Colonic mucosa (tissue), 4 donors: ENCODE measurements around the gene ZNF652. TPM values are rescaled to one million over a fixed set of nuclear protein-coding genes. Genes with fewer than 3 reads are reported as not detected.

Experiments
- DNase-seq: peaks from one replicate; pipeline ENCODE4 v3.0.0-alpha.2; 2020
- H3K27ac ChIP-seq: fragments of 200-600 bp; one replicate; pipeline ENCODE4 v1.8.0; 2021
- H3K27me3 ChIP-seq: fragments of 200-600 bp; one replicate; pipeline ENCODE4 v1.8.0; 2021
- H3K36me3 ChIP-seq: fragments of 200-600 bp; one replicate; pipeline ENCODE4 v1.8.0; 2021
- H3K4me1 ChIP-seq: fragments of 200-600 bp; one replicate; pipeline ENCODE4 v1.8.0; 2021; ENCODE audit warnings: mild to moderate bottlenecking
- H3K4me3 ChIP-seq: fragments of 200-600 bp; one replicate; pipeline ENCODE4 v1.8.0; 2021
- H3K9ac ChIP-seq, 2 donors: one replicate each; pipeline ENCODE4 v1.7.0; 2013; ENCODE audit warnings: control low read depth in 2 of 2, low read depth in 2 of 2, low read length in 2 of 2
- H3K9me3 ChIP-seq: fragments of 200-600 bp; one replicate; pipeline ENCODE4 v1.8.0; 2021
- intact Hi-C: fragments of 100-400 bp; cut with DNase I; formaldehyde crosslinking; loops from one replicate; pipeline ENCODE4 v1.14.1; 2022
- total RNA-seq, 2 donors: library from RNA; stranded (reverse); fragmentation: NEBNext Ultra II Directional in 1 of 2; extraction: Animal tissue kit (Norgen Biotek cat#: 25700) in 1 of 2; gene quantifications; one replicate each; pipeline ENCODE4 v1.2.1, GENCODE V29; 2021
- TF ChIP-seq, protein P1 (sequence below): fragments of 200-600 bp; IDR thresholded peaks from one replicate; pipeline ENCODE4 v1.8.0; 2022; ENCODE audit warnings: antibody characterized with exemption, mild to moderate bottlenecking
- donor health status: healthy.
- donor health status: DM: no; HTN: no; CAD: no.
- donor health status: DM: no; HTN: no; CAD: no.

Gene ZNF652
- total RNA-seq, 2 donors from 2014 or later: 38.1 to 62.5 TPM

DNA sequence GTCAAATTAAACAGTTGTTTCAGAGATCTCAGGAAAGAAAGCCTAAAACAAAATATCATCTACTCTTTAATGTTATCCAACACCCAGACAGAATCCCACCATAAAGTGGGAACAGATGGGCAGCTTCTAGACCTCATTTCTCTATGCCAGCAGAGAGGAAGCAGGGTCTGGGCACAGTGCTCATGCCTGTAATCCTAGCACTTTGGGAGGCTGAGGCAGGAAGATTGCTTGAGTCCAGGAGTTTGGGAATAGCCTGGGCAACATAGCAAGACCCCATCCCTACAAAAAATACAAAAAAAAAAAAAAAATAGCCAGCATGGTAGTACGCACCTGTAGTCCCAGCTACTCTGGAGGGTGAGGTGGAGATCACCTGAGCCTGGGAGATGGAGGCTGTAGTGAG lies 13.5 kb upstream of the ZNF652 start:
- Histone ChIP-seq H3K27me3 (no peaks in the 10 kb centered on the region), H3K36me3 (no peaks in the 10 kb centered on the region), H3K4me3 (no peak overlapping the region), H3K9ac (no peak overlapping the region), H3K27ac (no peak overlapping the region), H3K4me1 (no peaks in the 10 kb centered on the region), H3K9me3 (no peaks in the 10 kb centered on the region)
- TF ChIP-seq, protein P1, sequence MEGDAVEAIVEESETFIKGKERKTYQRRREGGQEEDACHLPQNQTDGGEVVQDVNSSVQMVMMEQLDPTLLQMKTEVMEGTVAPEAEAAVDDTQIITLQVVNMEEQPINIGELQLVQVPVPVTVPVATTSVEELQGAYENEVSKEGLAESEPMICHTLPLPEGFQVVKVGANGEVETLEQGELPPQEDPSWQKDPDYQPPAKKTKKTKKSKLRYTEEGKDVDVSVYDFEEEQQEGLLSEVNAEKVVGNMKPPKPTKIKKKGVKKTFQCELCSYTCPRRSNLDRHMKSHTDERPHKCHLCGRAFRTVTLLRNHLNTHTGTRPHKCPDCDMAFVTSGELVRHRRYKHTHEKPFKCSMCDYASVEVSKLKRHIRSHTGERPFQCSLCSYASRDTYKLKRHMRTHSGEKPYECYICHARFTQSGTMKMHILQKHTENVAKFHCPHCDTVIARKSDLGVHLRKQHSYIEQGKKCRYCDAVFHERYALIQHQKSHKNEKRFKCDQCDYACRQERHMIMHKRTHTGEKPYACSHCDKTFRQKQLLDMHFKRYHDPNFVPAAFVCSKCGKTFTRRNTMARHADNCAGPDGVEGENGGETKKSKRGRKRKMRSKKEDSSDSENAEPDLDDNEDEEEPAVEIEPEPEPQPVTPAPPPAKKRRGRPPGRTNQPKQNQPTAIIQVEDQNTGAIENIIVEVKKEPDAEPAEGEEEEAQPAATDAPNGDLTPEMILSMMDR: no peak
- DNase-seq: no peak
- intact Hi-C loops: no loop called here

DNA sequence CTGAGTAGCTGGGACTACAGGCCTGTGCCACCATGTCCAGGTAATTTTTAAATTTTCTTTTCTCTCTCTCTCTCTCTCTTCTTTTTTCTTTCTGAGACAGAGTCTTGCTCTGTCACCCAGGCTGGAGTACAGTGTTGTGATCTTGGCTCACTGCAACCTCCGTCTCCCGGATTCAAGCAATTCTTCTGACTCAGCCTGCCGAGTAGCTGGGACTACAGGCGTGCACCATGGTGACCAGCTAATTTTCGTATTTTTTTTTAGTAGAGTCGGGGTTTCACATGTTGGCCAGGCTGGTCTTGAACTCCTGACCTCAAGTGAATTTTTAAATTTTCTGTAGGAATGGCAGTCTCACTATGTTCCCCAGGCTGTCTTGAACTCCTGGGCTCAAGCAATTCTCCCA lies 11.1 kb upstream of the ZNF652 start:
- Histone ChIP-seq H3K36me3 (no peaks in the 10 kb centered on the region), H3K9me3 (no peaks in the 10 kb centered on the region), H3K27ac (no peak overlapping the region), H3K27me3 (no peaks in the 10 kb centered on the region), H3K9ac (no peak overlapping the region), H3K4me3 (no peak overlapping the region), H3K4me1 (no peaks in the 10 kb centered on the region)
- intact Hi-C loops: no loop called here
- no peak for DNase-seq
- TF ChIP-seq, protein P1: no peak

- no peaks in the 10 kb centered on the region for H3K27me3 ChIP-seq
- H3K27ac ChIP-seq: no peak overlapping the region
- no peaks in the 10 kb centered on the region for H3K36me3 ChIP-seq
- no peak overlapping the region for H3K4me3 ChIP-seq
- intact Hi-C loops: no loop called here
- DNase-seq: no peak
- H3K9ac ChIP-seq: no peak overlapping the region
- no peaks in the 10 kb centered on the region for H3K4me1 ChIP-seq
- H3K9me3 ChIP-seq: no peaks in the 10 kb centered on the region
- TF ChIP-seq, protein P1: no peak
Measured at GRCh38 chr17:49372425-49372824, 10.4 kb upstream of the ZNF652 start.

DNA sequence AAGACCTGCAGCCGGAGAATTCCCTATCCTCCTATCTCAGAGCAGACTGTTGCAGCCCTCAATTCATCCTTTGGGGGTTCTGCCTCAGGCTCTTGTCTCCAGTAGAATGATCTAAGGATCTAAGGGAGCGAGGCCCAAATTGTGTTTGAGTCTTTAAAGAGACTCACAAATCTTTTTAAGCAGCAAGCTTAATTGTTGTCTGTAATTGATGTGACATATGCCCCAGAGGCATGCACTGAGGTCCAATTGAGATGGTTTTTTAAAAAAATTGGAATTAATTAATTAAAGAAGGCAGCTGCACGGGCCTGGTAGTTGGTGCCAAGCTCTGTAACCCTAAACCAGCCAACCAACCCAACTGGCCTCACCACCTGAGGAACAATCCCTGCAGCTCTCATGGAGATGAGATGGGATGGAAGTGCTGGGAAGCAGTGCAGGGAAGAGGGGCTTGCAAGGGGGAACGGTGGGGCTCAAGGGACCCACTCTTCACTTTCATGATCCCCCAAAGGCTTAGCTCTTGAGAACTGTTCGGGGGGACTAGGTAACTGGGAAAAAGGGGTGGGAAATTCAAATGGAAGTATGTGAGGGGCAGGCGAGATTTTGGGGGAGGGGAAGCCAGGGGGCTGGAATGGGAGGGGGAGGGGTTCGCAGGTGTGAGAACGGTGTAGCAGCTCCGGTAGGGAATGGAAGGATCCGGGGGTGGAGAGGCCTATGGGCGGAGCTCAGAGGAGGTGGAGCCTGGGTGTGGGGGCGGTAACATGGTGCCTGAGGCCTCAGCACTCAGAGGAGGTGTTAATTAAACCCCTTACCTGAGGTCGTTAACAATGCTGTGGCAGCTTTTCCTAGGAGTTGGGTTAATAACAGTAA lies 9.2 kb upstream of the ZNF652 start:
- H3K27ac ChIP-seq: no peak overlapping the region
- intact Hi-C loops: no loop called here
- no peaks in the 10 kb centered on the region for H3K9me3 ChIP-seq
- no peaks in the 10 kb centered on the region for H3K4me1 ChIP-seq
- H3K36me3 ChIP-seq: no peaks in the 10 kb centered on the region
- H3K9ac ChIP-seq: no peak overlapping the region
- TF ChIP-seq, protein P1: no peak
- no peak overlapping the region for H3K4me3 ChIP-seq
- H3K27me3 ChIP-seq: no peaks in the 10 kb centered on the region
- no peak for DNase-seq

DNA sequence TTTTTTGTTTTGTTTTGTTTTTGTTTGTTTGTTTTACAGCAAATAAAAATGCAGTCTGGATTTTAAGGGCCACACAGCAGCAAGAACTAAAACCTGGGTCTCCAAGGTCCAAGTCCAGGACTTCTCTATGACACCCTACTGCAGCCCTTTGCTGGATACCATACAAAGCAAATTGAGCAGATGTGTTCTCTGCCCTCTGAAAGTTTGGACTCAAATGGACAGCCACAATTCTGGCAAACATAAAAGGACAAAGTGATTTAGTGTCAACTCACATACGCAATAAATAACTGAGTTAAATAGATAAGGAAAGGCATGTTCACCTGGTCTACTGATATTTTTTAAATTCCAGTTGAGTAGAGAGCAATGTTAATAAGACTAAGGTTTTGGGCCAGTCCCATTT lies 7.7 kb upstream of the ZNF652 start:
- no peaks in the 10 kb centered on the region for H3K36me3 ChIP-seq
- H3K9ac ChIP-seq: no peak overlapping the region
- no peak overlapping the region for H3K27ac ChIP-seq
- H3K27me3 ChIP-seq: no peaks in the 10 kb centered on the region
- intact Hi-C loops: no loop called here
- no peaks in the 10 kb centered on the region for H3K4me1 ChIP-seq
- TF ChIP-seq, protein P1: no peak
- no peaks in the 10 kb centered on the region for H3K9me3 ChIP-seq
- H3K4me3 ChIP-seq: no peak overlapping the region
- no peak for DNase-seq
